HEK293 (cell line): ENCODE results near the gene SLC1A7.
A peak's percentile ranks its signal among the peaks of the same experiment; 100 is the strongest.

Experiments used
- CTCF ChIA-PET: fragments of 350-600 bp; formaldehyde crosslinking; extraction: SDS; loops from one replicate; lab custom pipeline; 2021; ENCODE audit warnings: antibody characterized with exemption; lab: Yijun Ruan, JAX
- POLR2A ChIA-PET: fragments of 300-600 bp; formaldehyde crosslinking; extraction: SDS; loops from one replicate; lab custom pipeline; 2020; ENCODE audit warnings: antibody characterized with exemption, inconsistent platforms; lab: Yijun Ruan, JAX
- H3K27ac ChIP-seq: fragments of 200-500 bp; sonication (Bioruptor generic); 2 replicates; pipeline ENCODE4 v1.5.1; 2014; ENCODE audit warnings: low read depth, low read length, control low read depth, inconsistent platforms; ENCODE audit errors: extremely low read depth
- H3K36me3 ChIP-seq, 2 experiments: fragments of 200-500 bp in 1 of 2; sonication (Bioruptor generic) in 1 of 2; 1 replicate in 1 of 2; 2 replicates in 1 of 2; pipeline ENCODE4 v1.5.1; 2014 to 2017; ENCODE audit warnings: inconsistent platforms in 2 of 2, low read length in 2 of 2; ENCODE audit not compliant: control insufficient read depth in 2 of 2, insufficient read depth in 1 of 2
- H3K4me1 ChIP-seq: fragments of 200-500 bp; sonication (Bioruptor generic); 2 replicates; pipeline ENCODE4 v1.5.1; 2014; ENCODE audit warnings: mild to moderate bottlenecking, low read length, inconsistent platforms; ENCODE audit not compliant: control insufficient read depth, insufficient read depth
- H3K4me3 ChIP-seq: 2 replicates; pipeline ENCODE4 v1.5.1; 2011; ENCODE audit warnings: low read depth, mild to moderate bottlenecking, control low read depth, low read length, moderate library complexity
- H3K9me3 ChIP-seq: fragments of 200-500 bp; sonication (Bioruptor generic); 2 replicates; pipeline ENCODE4 v1.5.1; 2014; ENCODE audit warnings: low read depth, low read length, inconsistent platforms; ENCODE audit not compliant: control insufficient read depth, insufficient read depth
- EGR2 ChIP-seq: fragments of 450-650 bp; formaldehyde crosslinking; IDR thresholded peaks from 2 replicates; pipeline ENCODE4 v1.5.1; 2016; ENCODE audit warnings: low read depth, missing biosample characterization, missing genetic modification characterization
- ELK4 ChIP-seq: IDR thresholded peaks from 2 replicates; pipeline ENCODE4 v1.6.1; 2011; ENCODE audit warnings: mild to moderate bottlenecking, low read depth, low read length, borderline replicate concordance
- ZBTB26 ChIP-seq: fragments of 450-650 bp; formaldehyde crosslinking; optimal IDR thresholded peaks from 2 replicates; pipeline ENCODE3; 2016; ENCODE audit warnings: missing biosample characterization, mild to moderate bottlenecking, missing genetic modification characterization
- ZBTB44 ChIP-seq: fragments of 450-650 bp; IDR thresholded peaks from 2 replicates; pipeline ENCODE4 v1.5.1; 2018; ENCODE audit warnings: missing biosample characterization, mild to moderate bottlenecking, missing genetic modification characterization
- ZBTB6 ChIP-seq: fragments of 450-650 bp; formaldehyde crosslinking; IDR thresholded peaks from 2 replicates; pipeline ENCODE4 v1.5.1; 2017; ENCODE audit warnings: missing biosample characterization, missing genetic modification characterization
- ZFHX2 ChIP-seq: fragments of 450-650 bp; formaldehyde crosslinking; conservative IDR thresholded peaks from 2 replicates; pipeline ENCODE4 v1.5.1; 2016; ENCODE audit warnings: missing biosample characterization, missing genetic modification characterization
- ZIC2 ChIP-seq: fragments of 450-650 bp; formaldehyde crosslinking; IDR thresholded peaks from 2 replicates; pipeline ENCODE4 v1.5.1; 2016; ENCODE audit warnings: missing biosample characterization, missing genetic modification characterization
- ZNF140 ChIP-seq: fragments of 450-650 bp; formaldehyde crosslinking; IDR thresholded peaks from 2 replicates; pipeline ENCODE4 v1.5.1; 2016; ENCODE audit warnings: missing biosample characterization, missing genetic modification characterization
- ZNF202 ChIP-seq: fragments of 450-650 bp; formaldehyde crosslinking; IDR thresholded peaks from 2 replicates; pipeline ENCODE4 v1.5.1; 2016; ENCODE audit warnings: missing biosample characterization, missing genetic modification characterization, borderline replicate concordance
- ZNF239 ChIP-seq: fragments of 450-650 bp; formaldehyde crosslinking; IDR thresholded peaks from 2 replicates; pipeline ENCODE4 v1.5.1; 2016; ENCODE audit warnings: missing biosample characterization, missing genetic modification characterization
- ZNF366 ChIP-seq: fragments of 450-650 bp; formaldehyde crosslinking; conservative IDR thresholded peaks from 2 replicates; pipeline ENCODE4 v1.5.1; 2016; ENCODE audit warnings: missing biosample characterization, missing genetic modification characterization
- ZNF37A ChIP-seq: fragments of 450-650 bp; IDR thresholded peaks from 2 replicates; pipeline ENCODE4 v1.5.1; 2018; ENCODE audit warnings: missing biosample characterization, missing genetic modification characterization
- ZNF596 ChIP-seq: fragments of 450-650 bp; IDR thresholded peaks from 2 replicates; pipeline ENCODE4 v1.5.0; 2018; ENCODE audit warnings: missing biosample characterization, mild to moderate bottlenecking, missing genetic modification characterization, moderate library complexity
- ZNF624 ChIP-seq: fragments of 450-650 bp; formaldehyde crosslinking; IDR thresholded peaks from 2 replicates; pipeline ENCODE4 v1.5.1; 2017; ENCODE audit warnings: missing biosample characterization, missing genetic modification characterization
- ZNF660 ChIP-seq: fragments of 450-650 bp; IDR thresholded peaks from 2 replicates; pipeline ENCODE4 v1.5.1; 2018; ENCODE audit warnings: missing biosample characterization, mild to moderate bottlenecking, missing genetic modification characterization
- ZNF704 ChIP-seq: fragments of 450-650 bp; formaldehyde crosslinking; IDR thresholded peaks from 2 replicates; pipeline ENCODE4 v1.5.1; 2016; ENCODE audit warnings: missing biosample characterization, missing genetic modification characterization
- ZNF776 ChIP-seq: fragments of 450-650 bp; formaldehyde crosslinking; IDR thresholded peaks from 2 replicates; pipeline ENCODE4 v1.5.0; 2017; ENCODE audit warnings: missing biosample characterization, missing genetic modification characterization, borderline replicate concordance

SLC1A7 gene

GRCh38 chr1:53122961-53123413 is 19.5 kb downstream of the SLC1A7 start:
- TF ChIP-seq ZNF239 (no peak), ZNF704 (no peak), ZNF202 (tag by site-specific recombination) (no peak), ZNF366 (tag by site-specific recombination) (no peak), ZBTB44 (tag by site-specific recombination) (no peak), ZNF776 (tag by site-specific recombination) (no peak), ELK4 (no peak), ZNF624 (tag by site-specific recombination) (no peak)
- TF ChIP-seq, all 188 proteins: peak for 0
- CTCF ChIA-PET, result interaction anchor here (1.1 to 1.5 kb wide), 2 partner anchors 11 to 59 kb away, joined by 3 read pairs; no protein-coding TSS in a partner anchor
- POLR2A ChIA-PET, result no interaction called here

GRCh38 chr1:53122201-53122885 is 20.1 kb downstream of the SLC1A7 start:
- Histone ChIP-seq H3K27ac (no peak overlapping the region), H3K4me1 (no peaks in the 10 kb centered on the region), H3K36me3 (no peaks in the 10 kb centered on the region), H3K4me3 (no peak overlapping the region), H3K9me3 (no peaks in the 10 kb centered on the region)
- CTCF ChIA-PET, result interaction anchor here (0.6 to 1.5 kb wide), 3 partner anchors 10 to 60 kb away, joined by 3 read pairs; no protein-coding TSS in a partner anchor
- TF ChIP-seq ZBTB6 (tag by site-specific recombination) (no peak), ZBTB26 (no peak), ZNF140 (tag by site-specific recombination) (no peak), ZNF37A (tag by site-specific recombination) (no peak), ZNF660 (tag by site-specific recombination) (no peak), ZIC2 (tag by site-specific recombination) (no peak), ZFHX2 (tag by site-specific recombination) (peak; percentile 33; the same call in 1 of the 2 replicates), EGR2 (tag by site-specific recombination) (peak; percentile 33; the same call in 1 of the 2 replicates), ZNF596 (tag by site-specific recombination) (no peak)
- POLR2A ChIA-PET, result interaction anchor here (0.5 kb wide), 1 partner anchor 436 kb away, joined by 3 read pairs; no protein-coding TSS in a partner anchor

More at GRCh38 chr1:53122961-53123413, 19.5 kb downstream of the SLC1A7 start:
- Histone ChIP-seq H3K4me1 (no peaks in the 10 kb centered on the region), H3K4me3 (no peak overlapping the region), H3K9me3 (no peaks in the 10 kb centered on the region), H3K36me3 (no peaks in the 10 kb centered on the region), H3K27ac (no peak overlapping the region)
